OCI-LY3 (cell line): ENCODE measurements around the gene TMEM234.

Source experiments
- H2AFZ ChIP-seq: fragments of 200-600, 300-600 bp; shearing (Covaris generic); 2 replicates; pipeline ENCODE4 v1.6.0; 2014; ENCODE audit warnings: antibody characterized with exemption, low read depth, low read length
- H3K27ac ChIP-seq: fragments of 200-600, 300-600 bp; sonication (generic); 2 replicates; pipeline ENCODE4 v1.5.1; 2014; ENCODE audit warnings: mild to moderate bottlenecking, low read length, moderate library complexity, mixed read lengths
- H3K27me3 ChIP-seq: fragments of 200-600, 300-600 bp; sonication (generic); 2 replicates; pipeline ENCODE4 v1.6.1; 2014; ENCODE audit warnings: low read depth, low read length, mixed read lengths
- H3K36me3 ChIP-seq: fragments of 200-600, 300-600 bp; sonication (generic); replicated peaks from 2 replicates; pipeline ENCODE3; 2014; ENCODE audit warnings: low read depth, low read length, mixed read lengths
- H3K4me1 ChIP-seq: fragments of 300-600, 200-600 bp; sonication (generic); 2 replicates; pipeline ENCODE4 v1.6.1; 2014; ENCODE audit warnings: low read length, mixed read lengths
- H3K4me2 ChIP-seq: fragments of 200-600, 300-600 bp; sonication (generic); 2 replicates; pipeline ENCODE4 v1.6.1; 2014; ENCODE audit warnings: low read length, mixed read lengths
- H3K4me3 ChIP-seq: fragments of 300-600, 200-600 bp; sonication (generic); 2 replicates; pipeline ENCODE4 v1.5.1; 2014; ENCODE audit warnings: antibody characterized with exemption, mild to moderate bottlenecking, low read length, moderate library complexity
- H3K79me2 ChIP-seq: fragments of 300-600, 200-600 bp; shearing (Covaris generic); 2 replicates; pipeline ENCODE4 v1.6.1; 2014; ENCODE audit warnings: mild to moderate bottlenecking, low read length, mixed read lengths
- H3K9ac ChIP-seq: fragments of 300-600, 200-600 bp; shearing (Covaris generic); 2 replicates; pipeline ENCODE4 v1.6.0; 2014; ENCODE audit warnings: mild to moderate bottlenecking, low read length, moderate library complexity
- H3K9me3 ChIP-seq: fragments of 200-600, 300-600 bp; shearing (Covaris generic); 2 replicates; pipeline ENCODE4 v1.6.1; 2014; ENCODE audit warnings: low read length, mixed read lengths; ENCODE audit not compliant: insufficient read depth
- H4K20me1 ChIP-seq: fragments of 200-600, 300-600 bp; sonication (generic); 2 replicates; pipeline ENCODE4 v1.6.1; 2016; ENCODE audit warnings: low read length, mixed read lengths; ENCODE audit not compliant: insufficient read depth
- CTCF ChIP-seq: fragments of 200-600, 300-600 bp; sonication (generic); IDR thresholded peaks from 2 replicates; pipeline ENCODE4 v1.5.1; 2014; ENCODE audit warnings: antibody characterized with exemption, low read length, low read depth
- EZH2phosphoT487 ChIP-seq: fragments of 200-600 bp; shearing (Covaris generic); IDR thresholded peaks from 2 replicates; pipeline ENCODE4 v1.6.1; 2018; ENCODE audit warnings: antibody characterized with exemption, mixed run types, low read depth

Gene TMEM234

GRCh38 chr1:32187850-32188249 is 34.3 kb downstream of the TMEM234 start:
- peaks cover 52% of the 10 kb centered on the region for H3K36me3 ChIP-seq

GRCh38 chr1:32186491-32186890 is 35.7 kb downstream of the TMEM234 start:
- TF ChIP-seq EZH2phosphoT487 = no peak
- TF ChIP-seq CTCF = no peak
- Histone ChIP-seq H3K27me3 (no peaks in the 10 kb centered on the region), H3K27ac (no peak overlapping the region), H4K20me1 (peaks cover 2% of the 10 kb centered on the region), H3K4me3 (no peak overlapping the region), H3K36me3 (peaks cover 49% of the 10 kb centered on the region), H3K9me3 (no peaks in the 10 kb centered on the region), H3K4me1 (peaks cover 2% of the 10 kb centered on the region; the same call in 1 of the 2 replicates), H2AFZ (no peak overlapping the region), H3K4me2 (no peak overlapping the region), H3K79me2 (peaks cover 55% of the 10 kb centered on the region), H3K9ac (no peak overlapping the region)

More at GRCh38 chr1:32187850-32188249, 34.3 kb downstream of the TMEM234 start:
- Histone ChIP-seq H4K20me1 (peaks cover 2% of the 10 kb centered on the region), H3K27me3 (no peaks in the 10 kb centered on the region), H2AFZ (no peak overlapping the region), H3K27ac (no peak overlapping the region), H3K9ac (no peak overlapping the region), H3K9me3 (no peaks in the 10 kb centered on the region), H3K4me2 (no peak overlapping the region), H3K4me3 (no peak overlapping the region), H3K4me1 (no peaks in the 10 kb centered on the region), H3K79me2 (peaks cover 42% of the 10 kb centered on the region)
- TF ChIP-seq CTCF (no peak), EZH2phosphoT487 (no peak)

- Histone ChIP-seq H3K79me2 (peaks cover 60% of the 10 kb centered on the region), H3K4me3 (no peak overlapping the region), H3K36me3 (peaks cover 49% of the 10 kb centered on the region), H3K27ac (no peak overlapping the region), H3K4me2 (no peak overlapping the region), H3K9ac (no peak overlapping the region), H4K20me1 (peaks cover 2% of the 10 kb centered on the region), H2AFZ (no peak overlapping the region), H3K27me3 (no peaks in the 10 kb centered on the region), H3K4me1 (peaks cover 7% of the 10 kb centered on the region), H3K9me3 (no peaks in the 10 kb centered on the region)
- no peak for TF ChIP-seq EZH2phosphoT487
Measured at GRCh38 chr1:32186077-32186476, 36.1 kb downstream of the TMEM234 start.

- peaks cover 2% of the 10 kb centered on the region for H4K20me1 ChIP-seq
Measured at GRCh38 chr1:32184650-32185049, 37.5 kb downstream of the TMEM234 start.

More at GRCh38 chr1:32184650-32185049, 37.5 kb downstream of the TMEM234 start:
- H3K4me3 ChIP-seq = no peak overlapping the region
- peaks cover 46% of the 10 kb centered on the region for H3K36me3 ChIP-seq
- TF ChIP-seq CTCF (no peak), EZH2phosphoT487 (no peak)
- H3K4me2 ChIP-seq = no peak overlapping the region
- H3K9ac ChIP-seq = no peak overlapping the region
- H3K79me2 ChIP-seq = peaks cover 74% of the 10 kb centered on the region
- H3K27me3 ChIP-seq = no peaks in the 10 kb centered on the region
- no peak overlapping the region for H3K27ac ChIP-seq
- H3K9me3 ChIP-seq = no peaks in the 10 kb centered on the region
- no peak overlapping the region for H2AFZ ChIP-seq
- peaks cover 10% of the 10 kb centered on the region for H3K4me1 ChIP-seq
